K562 (cell line): Measurements from ENCODE around the gene LAMTOR4. TPM values are rescaled to one million over a fixed set of nuclear protein-coding genes. Genes with fewer than 3 reads are reported as not detected.

Experiments
- CBFB ChIP-seq: sonication (generic); formaldehyde crosslinking; IDR thresholded peaks from 2 replicates; pipeline ENCODE4 v1.4.0; 2020; ENCODE audit warnings: mild to moderate bottlenecking, missing genetic modification reagents
- CGGBP1 ChIP-seq: fragments of 250-450 bp; sonication (Bioruptor Pico); IDR thresholded peaks from 2 replicates; pipeline ENCODE4 v1.9.0; 2021; ENCODE audit warnings: mild to moderate bottlenecking
- HSF4 ChIP-seq: fragments of 250-450 bp; sonication (Bioruptor Pico); IDR thresholded peaks from 2 replicates; pipeline ENCODE4 v2.1.2; 2022; ENCODE audit warnings: mild to moderate bottlenecking, moderate library complexity, borderline replicate concordance
- MTA2 ChIP-seq: fragments of 450-650 bp; IDR thresholded peaks from 2 replicates; pipeline ENCODE4 v1.6.1; 2016; ENCODE audit warnings: low read depth
- NBN ChIP-seq: fragments of 450-650 bp; IDR thresholded peaks from 2 replicates; pipeline ENCODE4 v1.6.1; 2016; ENCODE audit warnings: low read depth, mild to moderate bottlenecking
- NELFE ChIP-seq: IDR thresholded peaks from 2 replicates; pipeline ENCODE4 v1.6.1; 2011; ENCODE audit warnings: mild to moderate bottlenecking; ENCODE audit not compliant: insufficient read depth, insufficient read length
- PHF8 ChIP-seq: fragments of 200-600 bp; sonication (generic); IDR thresholded peaks from 2 replicates; pipeline ENCODE4 v1.6.1; 2012; ENCODE audit warnings: mixed run types, mild to moderate bottlenecking, inconsistent platforms, low read length, moderate library complexity, borderline replicate concordance
- PPARD ChIP-seq: fragments of 250-450 bp; sonication (Bioruptor Pico); IDR thresholded peaks from 2 replicates; pipeline ENCODE4 v1.8.0; 2022; ENCODE audit warnings: inconsistent platforms, mild to moderate bottlenecking, moderate library complexity
- PREB ChIP-seq: sonication (generic); formaldehyde crosslinking; IDR thresholded peaks from 2 replicates; pipeline ENCODE4 v1.8.1; 2023; ENCODE audit warnings: mild to moderate bottlenecking, missing genetic modification reagents
- PYGO2 ChIP-seq: fragments of 450-650 bp; IDR thresholded peaks from 2 replicates; pipeline ENCODE4 v1.6.1; 2016; ENCODE audit warnings: mild to moderate bottlenecking, missing genetic modification characterization, moderate library complexity, missing compliant biosample characterization
- RREB1 ChIP-seq: fragments of 250-450 bp; sonication (Bioruptor Pico); IDR thresholded peaks from 2 replicates; pipeline ENCODE4 v1.4.0; 2020
- TCFL5 ChIP-seq: fragments of 250-450 bp; sonication (Bioruptor Pico); conservative IDR thresholded peaks from 2 replicates; pipeline ENCODE4 v1.6.1; 2021; ENCODE audit warnings: mild to moderate bottlenecking, moderate library complexity, matching md5 sums
- ZBTB33 ChIP-seq: sonication (generic); formaldehyde crosslinking; IDR thresholded peaks from 2 replicates; pipeline ENCODE4 v1.8.1; 2023; ENCODE audit warnings: mild to moderate bottlenecking, missing genetic modification reagents
- ZBTB43 ChIP-seq: sonication (generic); formaldehyde crosslinking; IDR thresholded peaks from 2 replicates; pipeline ENCODE4 v1.8.0; 2023; ENCODE audit warnings: mild to moderate bottlenecking, missing genetic modification reagents
- ZFP30 ChIP-seq: fragments of 250-450 bp; sonication (Bioruptor Pico); IDR thresholded peaks from 2 replicates; pipeline ENCODE4 v1.8.0; 2022; ENCODE audit warnings: moderate library complexity, mild to moderate bottlenecking, inconsistent platforms, borderline replicate concordance
- polyA plus RNA-seq, 8 experiments: library from polyadenylated mRNA; depleted of rRNA in 4 of 8; stranded (reverse) in 5 of 8; unstranded in 3 of 8; fragments of >200 nt; fragmentation: Nextera tagmentation in 2 of 8; fragmentation: Illumina TruSeq in 1 of 8; extraction: Ambion mirVana in 2 of 8; extraction: Trizol in 1 of 8; gene quantifications; 2 replicates each; pipeline versions ENCODE4 v1.2.1 to v1.2.3, GENCODE V29; 2011 to 2014; ENCODE audit warnings: inconsistent platforms in 1 of 8, missing spikeins in 1 of 8
- total RNA-seq, 7 experiments: library from RNA; depleted of rRNA in 6 of 7; stranded (reverse); fragments of >200 nt in 6 of 7; fragmentation: Illumina TruSeq in 2 of 7; extraction: Trizol in 2 of 7; gene quantifications; 2 replicates each; pipeline versions ENCODE4 v1.2.1 to v1.2.3, GENCODE V29; 2011 to 2021; ENCODE audit warnings: low replicate concordance in 1 of 7

LAMTOR4 gene
- total and polyA plus RNA-seq, 9 of the 15 experiments (the other 6 are each of a cell fraction or from before 2014, with no cell fraction given), result 79.6 to 314 (median 195) TPM

GRCh38 chr7:100119970-100120732 is 28.6 kb upstream of the LAMTOR4 start (continued):
- no peak for TF ChIP-seq RREB1 (CRISPR knock-in tag)
- no peak for TF ChIP-seq PREB
- TF ChIP-seq ZFP30 (CRISPR knock-in tag), result no peak
- TF ChIP-seq PYGO2 (tag), result no peak
- no peak for TF ChIP-seq ZBTB43 (CRISPR knock-in tag)
- no peak; the same call in 1 of the 2 replicates for TF ChIP-seq NBN
- TF ChIP-seq PPARD (CRISPR knock-in tag), result no peak
- no peak for TF ChIP-seq CGGBP1 (CRISPR knock-in tag)
- no peak for TF ChIP-seq ZBTB33 (CRISPR knock-in tag)
- TF ChIP-seq HSF4 (CRISPR knock-in tag), result no peak
- TF ChIP-seq TCFL5, result no peak
- TF ChIP-seq NELFE, result no peak
- no peak for TF ChIP-seq CBFB (CRISPR knock-in tag)
- no peak for TF ChIP-seq MTA2
- no peak; the same call in 1 of the 2 replicates for TF ChIP-seq PHF8
